ENCODE data around the gene NAIP.
"Not testable (repeated sequence)": the region's sequence is repeated elsewhere in the genome, so short reads cannot be mapped to it uniquely, and the experiment has no call there.

The NAIP gene, protein sequence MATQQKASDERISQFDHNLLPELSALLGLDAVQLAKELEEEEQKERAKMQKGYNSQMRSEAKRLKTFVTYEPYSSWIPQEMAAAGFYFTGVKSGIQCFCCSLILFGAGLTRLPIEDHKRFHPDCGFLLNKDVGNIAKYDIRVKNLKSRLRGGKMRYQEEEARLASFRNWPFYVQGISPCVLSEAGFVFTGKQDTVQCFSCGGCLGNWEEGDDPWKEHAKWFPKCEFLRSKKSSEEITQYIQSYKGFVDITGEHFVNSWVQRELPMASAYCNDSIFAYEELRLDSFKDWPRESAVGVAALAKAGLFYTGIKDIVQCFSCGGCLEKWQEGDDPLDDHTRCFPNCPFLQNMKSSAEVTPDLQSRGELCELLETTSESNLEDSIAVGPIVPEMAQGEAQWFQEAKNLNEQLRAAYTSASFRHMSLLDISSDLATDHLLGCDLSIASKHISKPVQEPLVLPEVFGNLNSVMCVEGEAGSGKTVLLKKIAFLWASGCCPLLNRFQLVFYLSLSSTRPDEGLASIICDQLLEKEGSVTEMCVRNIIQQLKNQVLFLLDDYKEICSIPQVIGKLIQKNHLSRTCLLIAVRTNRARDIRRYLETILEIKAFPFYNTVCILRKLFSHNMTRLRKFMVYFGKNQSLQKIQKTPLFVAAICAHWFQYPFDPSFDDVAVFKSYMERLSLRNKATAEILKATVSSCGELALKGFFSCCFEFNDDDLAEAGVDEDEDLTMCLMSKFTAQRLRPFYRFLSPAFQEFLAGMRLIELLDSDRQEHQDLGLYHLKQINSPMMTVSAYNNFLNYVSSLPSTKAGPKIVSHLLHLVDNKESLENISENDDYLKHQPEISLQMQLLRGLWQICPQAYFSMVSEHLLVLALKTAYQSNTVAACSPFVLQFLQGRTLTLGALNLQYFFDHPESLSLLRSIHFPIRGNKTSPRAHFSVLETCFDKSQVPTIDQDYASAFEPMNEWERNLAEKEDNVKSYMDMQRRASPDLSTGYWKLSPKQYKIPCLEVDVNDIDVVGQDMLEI (N-terminal part only)

GRCh38 chr5:71025289-71025953 is at the start of gene NAIP:
Gene NAIP (minus strand): TSS chr5:71025339. CDS start chr5:71012915, 12,424 bp downstream.
- not testable (repeated sequence) for DNase-seq (ENCODE audit: low spot score)

- DNase-seq (ENCODE audit: low spot score) = not testable (repeated sequence)
These were observed 42.3 kb upstream of the NAIP start, which contains the start of gene GTF2H2 for GRCh38 chr5:71067262-71067928. Gene GTF2H2 (minus strand): TSS chr5:71067676. CDS start chr5:71062763, 4,913 bp downstream.

- DNase-seq (ENCODE audit: low spot score) = not testable (repeated sequence)
These were observed 36.2 kb upstream of the NAIP start for GRCh38 chr5:71061322-71061721.

GRCh38 chr5:71059426-71059825 is 34.3 kb upstream of the NAIP start:
- not testable (repeated sequence) for DNase-seq (ENCODE audit: low spot score)

DNA sequence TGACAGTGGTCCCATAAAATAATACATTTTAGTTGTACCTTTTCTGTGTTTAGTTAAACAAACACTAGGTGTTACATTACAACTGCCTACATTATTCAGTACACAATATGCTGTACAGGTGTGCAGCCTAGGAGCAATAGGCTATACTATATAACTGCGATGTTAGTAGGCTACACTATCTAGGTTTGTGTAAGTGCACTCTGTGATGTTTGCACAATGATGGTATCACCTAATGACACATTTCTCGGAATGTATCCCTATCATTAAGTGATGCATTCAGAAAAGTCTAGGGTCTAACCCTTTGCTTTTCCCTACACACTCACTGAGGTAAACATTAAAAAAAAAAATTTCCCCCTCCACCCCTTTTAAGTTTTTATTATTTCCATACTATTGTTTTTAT is 19.7 kb upstream of the NAIP start:
- not testable (repeated sequence) for DNase-seq (ENCODE audit: low spot score)

DNA sequence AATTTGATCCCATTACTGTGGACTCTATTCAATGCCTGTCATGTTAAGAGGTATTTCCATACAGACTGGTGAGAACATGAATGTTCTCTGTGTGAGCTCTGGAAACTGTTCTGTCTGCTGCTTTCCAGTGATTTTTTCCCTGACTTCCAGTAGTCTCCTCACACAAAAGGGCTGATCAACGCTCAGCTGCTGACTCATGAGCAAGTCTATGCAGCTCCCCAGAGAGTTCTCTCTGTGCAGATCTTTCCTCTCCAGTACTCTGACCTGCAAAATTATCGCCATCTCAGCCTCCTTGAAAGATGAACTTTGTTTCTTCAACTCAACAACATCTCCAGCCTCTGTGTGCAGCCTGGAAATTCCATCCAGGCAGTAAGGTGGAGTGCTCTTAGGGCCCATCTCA is 19.0 kb upstream of the NAIP start:
- DNase-seq (ENCODE audit: low spot score) = not testable (repeated sequence)

GRCh38 chr5:71031046-71031776 is 6.1 kb upstream of the NAIP start:
- DNase-seq (ENCODE audit: low spot score) = not testable (repeated sequence)

DNA sequence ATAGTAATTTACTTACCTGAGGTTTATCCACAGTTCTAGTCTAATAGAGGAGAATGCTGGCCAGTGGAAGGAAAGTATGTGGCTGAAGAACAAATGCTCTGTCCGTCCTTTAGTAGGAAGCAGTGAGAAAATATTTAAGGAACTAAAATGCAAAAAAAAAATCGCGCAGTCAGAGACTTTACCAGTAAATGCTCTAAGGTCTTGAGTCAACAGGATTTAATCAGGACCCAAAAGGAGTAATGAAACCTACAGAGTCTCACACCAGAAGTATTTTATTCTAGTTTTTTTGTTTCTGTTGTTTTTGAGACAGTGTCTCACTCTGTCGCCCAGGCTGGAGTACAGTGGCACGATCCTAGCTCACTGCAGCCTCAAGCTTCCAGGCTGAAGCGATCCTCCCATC is 4.5 kb downstream of the NAIP start:
- DNase-seq (ENCODE audit: low spot score) = not testable (repeated sequence)

- not testable (repeated sequence) for DNase-seq (ENCODE audit: low spot score)
These were observed 6.6 kb downstream of the NAIP start for GRCh38 chr5:71018376-71019005.

- no peak for DNase-seq (ENCODE audit: low spot score)
These were observed 11.0 kb downstream of the NAIP start for GRCh38 chr5:71014176-71014575.

- no peak for DNase-seq (ENCODE audit: low spot score)
These were observed 11.6 kb downstream of the NAIP start for GRCh38 chr5:71013575-71013974.

DNA sequence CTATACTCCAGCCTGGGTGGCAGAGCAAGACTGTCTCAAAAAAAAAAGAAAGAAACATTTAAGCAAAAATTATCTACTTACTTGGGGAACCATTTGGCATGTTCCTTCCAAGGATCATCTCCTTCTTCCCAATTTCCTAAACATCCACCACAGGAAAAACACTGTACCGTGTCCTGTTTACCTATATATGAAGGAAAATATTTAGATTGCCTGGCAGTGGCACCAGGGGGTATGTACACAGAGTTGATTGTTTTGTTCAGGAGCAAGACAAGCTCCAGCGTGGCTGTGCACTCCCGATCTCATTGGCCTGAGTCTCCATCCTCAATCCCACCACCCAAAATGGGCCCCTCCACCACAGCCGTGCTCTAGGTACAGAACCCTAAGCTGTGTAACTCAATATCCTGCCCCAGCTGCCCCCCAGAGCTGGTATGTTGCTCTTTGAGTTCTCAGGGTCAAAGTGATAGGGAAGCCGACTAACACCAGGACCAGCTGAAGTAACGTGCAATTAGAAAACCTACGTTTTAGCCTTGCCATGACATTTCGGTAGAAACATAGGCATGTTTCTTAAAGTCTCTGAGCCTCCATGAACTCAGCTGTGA is 13.8 kb downstream of the NAIP start:
- DNase-seq (ENCODE audit: low spot score) = no peak

DNA sequence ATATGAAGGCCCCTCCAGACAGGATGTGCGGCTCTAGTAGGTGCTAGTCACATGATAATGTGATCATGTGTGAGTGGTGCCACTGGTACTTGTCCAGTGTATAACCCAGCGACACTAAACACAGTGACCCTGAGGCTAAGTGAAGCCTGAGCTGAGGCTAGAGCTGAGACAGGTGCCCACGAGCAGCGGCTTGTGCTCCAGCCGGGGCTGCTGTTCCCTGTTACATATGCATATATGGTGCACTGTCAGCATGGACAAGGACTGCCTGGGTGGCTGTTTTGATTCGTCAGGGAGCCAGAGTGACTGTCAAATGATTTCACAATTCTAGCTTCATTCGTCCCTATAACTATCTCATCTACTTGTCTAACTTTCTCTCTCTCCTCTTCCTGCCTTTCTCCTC is 18.2 kb downstream of the NAIP start:
- DNase-seq (ENCODE audit: low spot score) = not testable (repeated sequence)

DNA sequence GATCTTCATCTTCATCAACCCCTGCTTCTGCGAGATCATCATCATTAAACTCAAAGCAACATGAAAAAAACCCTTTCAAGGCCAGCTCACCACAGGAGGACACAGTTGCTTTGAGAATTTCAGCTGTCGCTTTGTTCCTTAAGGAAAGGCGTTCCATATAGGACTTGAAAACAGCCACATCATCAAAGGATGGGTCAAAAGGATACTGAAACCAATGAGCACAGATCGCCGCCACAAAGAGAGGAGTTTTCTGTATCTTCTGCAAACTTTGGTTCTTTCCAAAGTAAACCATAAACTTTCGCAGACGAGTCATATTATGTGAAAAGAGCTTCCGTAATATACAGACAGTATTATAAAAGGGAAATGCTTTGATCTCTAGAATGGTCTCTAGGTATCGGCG is 40.3 kb downstream of the NAIP start:
- not testable (repeated sequence) for DNase-seq (ENCODE audit: low spot score)

DNA sequence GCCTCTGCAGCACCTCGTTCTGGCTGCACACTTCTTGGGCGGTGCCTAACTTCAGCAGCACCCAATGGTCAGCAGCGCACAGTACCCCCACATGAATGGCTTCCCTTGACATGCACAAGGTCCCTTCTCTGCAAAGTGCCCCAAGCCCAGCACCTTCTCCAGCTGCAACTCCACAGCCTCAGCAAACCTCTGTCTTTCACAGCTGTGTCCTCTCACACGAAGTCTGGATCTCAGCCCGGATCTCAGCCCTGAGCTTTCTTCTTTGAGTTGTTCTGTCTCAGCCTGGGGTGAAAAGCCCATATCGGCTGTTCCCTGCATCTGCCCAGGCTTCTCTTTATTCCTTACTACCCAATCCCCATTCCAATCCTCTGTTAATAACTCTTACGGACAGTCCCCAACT is 57.9 kb downstream of the NAIP start:
- DNase-seq (ENCODE audit: low spot score) = not testable (repeated sequence)

GRCh38 chr5:70964531-70964930 is 60.6 kb downstream of the NAIP start:
- DNase-seq (ENCODE audit: low spot score) = not testable (repeated sequence)

GRCh38 chr5:70953068-70953467 is 72.1 kb downstream of the NAIP start:
- DNase-seq (ENCODE audit: low spot score) = not testable (repeated sequence)

DNA sequence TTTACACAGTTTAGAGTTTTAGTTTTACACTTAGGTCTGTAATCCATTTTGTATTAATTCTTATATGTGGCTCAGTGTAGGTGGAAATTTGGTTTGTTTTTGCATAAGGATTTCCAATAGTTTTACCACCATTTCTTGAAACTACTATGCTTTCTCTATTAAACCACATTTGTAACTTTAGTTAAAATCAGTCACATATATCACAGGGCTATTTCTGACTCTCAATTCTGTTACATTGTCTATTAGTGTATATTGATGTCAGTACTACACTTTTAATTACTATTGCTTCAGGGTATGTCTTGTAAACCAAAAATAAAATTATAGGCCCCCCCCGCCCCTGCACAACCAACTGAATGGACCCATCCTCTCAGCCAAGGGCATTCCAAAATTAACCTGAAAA is 92.6 kb downstream of the NAIP start:
- DNase-seq (ENCODE audit: low spot score) = not testable (repeated sequence)

DNA sequence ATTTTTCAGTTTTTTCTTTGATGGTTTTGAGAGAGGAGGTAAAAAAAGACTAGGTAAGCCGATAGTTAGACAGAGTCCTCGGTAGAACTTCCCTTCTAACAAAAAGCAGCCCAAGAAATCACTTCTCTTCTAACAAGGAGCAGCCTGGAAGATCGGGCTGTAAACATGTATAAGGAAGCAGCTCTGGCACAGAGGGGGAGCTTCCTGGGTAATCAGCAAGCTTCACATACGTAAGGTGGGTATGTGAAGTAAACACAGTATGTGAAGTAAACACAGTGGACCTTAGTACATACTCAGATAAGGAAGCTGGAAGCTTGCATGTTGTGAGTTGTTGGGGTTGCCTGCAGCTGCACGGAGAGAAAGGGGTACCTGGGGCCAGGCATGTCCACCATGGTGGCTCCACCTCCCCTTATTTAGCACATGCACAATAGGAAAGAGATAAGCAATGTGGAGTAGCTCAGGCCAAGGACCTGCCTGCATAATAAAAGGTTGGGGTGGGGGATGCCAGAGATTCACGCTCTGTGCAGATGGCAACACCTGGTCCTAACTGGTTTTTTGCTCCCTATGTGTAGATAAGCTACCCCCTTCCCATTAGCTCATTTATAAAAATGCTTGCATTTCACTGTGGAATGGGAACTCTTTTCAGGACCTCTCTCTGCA is 93.3 kb downstream of the NAIP start:
- DNase-seq (ENCODE audit: low spot score) = not testable (repeated sequence)
